HG03135 (cell line): ENCODE measurements around the gene ZNF540.
"Not testable (repeated sequence)": the region's sequence is repeated elsewhere in the genome, so short reads cannot be mapped to it uniquely, and the experiment has no call there.

Experiments
- ATAC-seq: cut with Tn5 transposase; IDR thresholded peaks from one replicate; pipeline ENCODE4 v1.9.1; 2021; ENCODE audit warnings: mild to moderate bottlenecking, moderate library complexity; ENCODE audit not compliant: unreplicated experiment

The ZNF540 gene

GRCh38 chr19:37594304-37594981, at the start of gene ZNF540, which contains the start of gene ZNF571:
TSS of gene ZNF540 (plus strand) at chr19:37594876. CDS start at chr19:37598448, 3,572 bp downstream.
TSS of gene ZNF571 (minus strand) at chr19:37594792. CDS start at chr19:37586676, 8,116 bp downstream.
- peak; percentile 99 for ATAC-seq

GRCh38 chr19:37551129-37551993, 43.3 kb upstream of the ZNF540 start:
- ATAC-seq, result no peak

- ATAC-seq, result no peak
Measured at GRCh38 chr19:37563518-37563917, 31.2 kb upstream of the ZNF540 start.

GRCh38 chr19:37564624-37565369, 29.9 kb upstream of the ZNF540 start:
- ATAC-seq, result no peak

- ATAC-seq, result no peak
Measured at GRCh38 chr19:37565370-37565669, 29.4 kb upstream of the ZNF540 start.

GRCh38 chr19:37572203-37572602, 22.5 kb upstream of the ZNF540 start:
- ATAC-seq, result no peak

GRCh38 chr19:37583340-37583739, 11.3 kb upstream of the ZNF540 start:
- no peak for ATAC-seq

- peak; percentile 34 for ATAC-seq
Measured at GRCh38 chr19:37593996-37594303, 726 bp upstream of the ZNF540 start.

GRCh38 chr19:37594982-37595382, 306 bp downstream of the ZNF540 start:
- ATAC-seq, result no peak

- ATAC-seq, result no peak
Measured at GRCh38 chr19:37635076-37636056, 40.7 kb downstream of the ZNF540 start.

GRCh38 chr19:37654118-37654517, 59.4 kb downstream of the ZNF540 start:
- no peak for ATAC-seq

GRCh38 chr19:37654629-37655300, 60.1 kb downstream of the ZNF540 start:
- ATAC-seq, result peak; percentile 50

GRCh38 chr19:37655301-37655688, 60.6 kb downstream of the ZNF540 start, which contains the start of gene ZFP30:
TSS of gene ZFP30 (minus strand) at chr19:37655465. CDS start at chr19:37647822, 7,643 bp downstream.
- peak; percentile 70 for ATAC-seq

- peak; percentile 46 for ATAC-seq
Measured at GRCh38 chr19:37655689-37656371, 61.2 kb downstream of the ZNF540 start.

GRCh38 chr19:37657157-37657556, 62.5 kb downstream of the ZNF540 start:
- not testable (repeated sequence) for ATAC-seq
